NCI-H2196 (cell line): ENCODE results near the gene CASP7.
"Not testable (repeated sequence)": the region's sequence is repeated elsewhere in the genome, so short reads cannot be mapped to it uniquely, and the experiment has no call there.

Experiments
- DNase-seq: peaks from one replicate; lab custom pipeline; 2025; ENCODE audit not compliant: unreplicated experiment; lab: John Stamatoyannopoulos, UW

CASP7 gene

GRCh38 chr10:113679463-113680189 is at the start of gene CASP7:
Gene CASP7, plus strand, starts transcription at chr10:113679912. Its CDS starts 17,582 bp downstream, at chr10:113697494.
- peak; percentile 49 for DNase-seq

GRCh38 chr10:113630929-113631533 is 48.7 kb upstream of the CASP7 start:
- DNase-seq = no peak

- DNase-seq = no peak
Observed at GRCh38 chr10:113631684-113632367, 47.9 kb upstream of the CASP7 start.

GRCh38 chr10:113639966-113640365 is 39.7 kb upstream of the CASP7 start:
- no peak for DNase-seq

GRCh38 chr10:113641702-113642101 is 38.0 kb upstream of the CASP7 start:
- no peak for DNase-seq

- DNase-seq = no peak
Observed at GRCh38 chr10:113643183-113643582, 36.5 kb upstream of the CASP7 start.

GRCh38 chr10:113644185-113645120 is 35.3 kb upstream of the CASP7 start:
- DNase-seq = no peak

- DNase-seq = no peak
Observed at GRCh38 chr10:113646336-113647201, 33.1 kb upstream of the CASP7 start.

- DNase-seq = no peak
Observed at GRCh38 chr10:113647812-113648211, 31.9 kb upstream of the CASP7 start.

- no peak for DNase-seq
Observed at GRCh38 chr10:113648478-113648877, 31.2 kb upstream of the CASP7 start.

GRCh38 chr10:113650172-113650571 is 29.5 kb upstream of the CASP7 start:
- DNase-seq = no peak

- no peak for DNase-seq
Observed at GRCh38 chr10:113651021-113651420, 28.7 kb upstream of the CASP7 start.

- no peak for DNase-seq
Observed at GRCh38 chr10:113651898-113652297, 27.8 kb upstream of the CASP7 start.

GRCh38 chr10:113652456-113652855 is 27.3 kb upstream of the CASP7 start:
- not testable (repeated sequence) for DNase-seq

- DNase-seq = no peak
Observed at GRCh38 chr10:113656896-113657295, 22.8 kb upstream of the CASP7 start.

- no peak for DNase-seq
Observed at GRCh38 chr10:113657544-113657943, 22.2 kb upstream of the CASP7 start.

GRCh38 chr10:113661332-113661731 is 18.4 kb upstream of the CASP7 start:
- no peak for DNase-seq

- DNase-seq = no peak
Observed at GRCh38 chr10:113663142-113663541, 16.6 kb upstream of the CASP7 start.

GRCh38 chr10:113663908-113664307 is 15.8 kb upstream of the CASP7 start, which contains the start of gene NRAP:
Gene NRAP, minus strand, starts transcription at chr10:113664041. Its CDS starts 159 bp downstream, at chr10:113663882.
- DNase-seq = no peak

GRCh38 chr10:113665352-113665751 is 14.4 kb upstream of the CASP7 start:
- no peak for DNase-seq
